Measurements from ENCODE around the gene GALNTL6.

Gene GALNTL6

DNA sequence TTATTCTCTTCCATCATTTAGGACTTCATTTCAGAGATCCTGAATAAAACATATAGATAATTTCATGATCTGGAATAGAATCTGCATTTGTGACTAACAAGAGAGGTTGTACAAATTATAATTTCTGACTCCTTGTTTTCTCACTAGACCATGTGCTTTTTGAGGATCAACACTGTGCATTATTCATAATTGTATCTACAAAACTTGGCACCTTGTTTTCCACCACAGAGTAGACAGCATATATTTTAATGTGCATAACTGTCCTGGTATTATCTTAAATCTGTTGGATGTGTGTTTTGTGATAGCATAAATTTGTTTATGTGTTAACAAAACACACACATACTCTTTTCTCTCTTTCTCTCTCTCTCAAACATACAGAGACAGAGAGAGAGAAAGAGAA lies 840.5 kb downstream of the GALNTL6 start:
- H3K9me3 Mint-ChIP-seq (ENCODE audit: low read depth): no peaks in the 10 kb centered on the region
- no peak overlapping the region for H3K4me3 Mint-ChIP-seq
- H3K27me3 Mint-ChIP-seq: no peaks in the 10 kb centered on the region
- H3K36me3 Mint-ChIP-seq: no peaks in the 10 kb centered on the region
- no peaks in the 10 kb centered on the region for H3K4me1 Mint-ChIP-seq (ENCODE audit: low read depth)
- H3K27ac Mint-ChIP-seq: no peak overlapping the region

DNA sequence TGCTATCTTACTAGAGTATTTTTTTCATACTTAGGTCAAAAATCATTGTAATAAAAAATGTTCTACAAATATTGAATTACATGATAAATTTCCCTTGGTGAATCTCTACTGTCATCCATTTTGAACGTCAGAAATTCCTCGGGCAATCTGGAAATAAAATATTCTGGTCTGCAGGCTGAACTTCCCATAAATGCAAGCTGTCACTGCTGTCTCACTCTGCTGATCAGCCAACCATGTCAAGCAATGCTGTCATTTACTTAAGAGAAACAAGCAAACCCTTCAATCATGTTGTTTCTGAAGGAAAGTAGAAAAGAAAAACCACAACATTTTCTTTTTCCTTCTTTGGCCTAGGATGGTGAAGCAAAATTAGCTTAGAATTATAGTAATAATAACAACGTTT lies 841.3 kb downstream of the GALNTL6 start:
- Mint-ChIP-seq H3K4me1 (ENCODE audit: low read depth) (no peaks in the 10 kb centered on the region), H3K36me3 (no peaks in the 10 kb centered on the region), H3K27ac (no peak overlapping the region), H3K9me3 (ENCODE audit: low read depth) (no peaks in the 10 kb centered on the region), H3K4me3 (no peak overlapping the region), H3K27me3 (no peaks in the 10 kb centered on the region)

GRCh38 chr4:172656055-172656454 lies 842.9 kb downstream of the GALNTL6 start:
- Mint-ChIP-seq H3K36me3 (no peaks in the 10 kb centered on the region), H3K4me3 (no peak overlapping the region), H3K4me1 (ENCODE audit: low read depth) (no peaks in the 10 kb centered on the region), H3K9me3 (ENCODE audit: low read depth) (no peaks in the 10 kb centered on the region), H3K27me3 (no peaks in the 10 kb centered on the region), H3K27ac (no peak overlapping the region)

GRCh38 chr4:172657081-172657480 lies 843.9 kb downstream of the GALNTL6 start:
- no peaks in the 10 kb centered on the region for H3K4me1 Mint-ChIP-seq (ENCODE audit: low read depth)
- no peaks in the 10 kb centered on the region for H3K36me3 Mint-ChIP-seq
- H3K9me3 Mint-ChIP-seq (ENCODE audit: low read depth): no peaks in the 10 kb centered on the region
- H3K27ac Mint-ChIP-seq: no peak overlapping the region
- no peak overlapping the region for H3K4me3 Mint-ChIP-seq
- no peaks in the 10 kb centered on the region for H3K27me3 Mint-ChIP-seq

- Mint-ChIP-seq H3K36me3 (no peaks in the 10 kb centered on the region), H3K27me3 (no peaks in the 10 kb centered on the region), H3K4me1 (ENCODE audit: low read depth) (no peaks in the 10 kb centered on the region), H3K4me3 (no peak overlapping the region), H3K9me3 (ENCODE audit: low read depth) (no peaks in the 10 kb centered on the region), H3K27ac (no peak overlapping the region)
Measured at GRCh38 chr4:172660251-172660650, 847.0 kb downstream of the GALNTL6 start.

GRCh38 chr4:172662113-172662512 lies 848.9 kb downstream of the GALNTL6 start:
- no peaks in the 10 kb centered on the region for H3K4me1 Mint-ChIP-seq (ENCODE audit: low read depth)
- H3K9me3 Mint-ChIP-seq (ENCODE audit: low read depth): no peaks in the 10 kb centered on the region
- no peaks in the 10 kb centered on the region for H3K27me3 Mint-ChIP-seq
- H3K36me3 Mint-ChIP-seq: no peaks in the 10 kb centered on the region
- H3K4me3 Mint-ChIP-seq: no peak overlapping the region
- H3K27ac Mint-ChIP-seq: no peak overlapping the region

GRCh38 chr4:172666711-172667368 lies 853.6 kb downstream of the GALNTL6 start:
- H3K27ac Mint-ChIP-seq: no peak overlapping the region
- H3K4me1 Mint-ChIP-seq (ENCODE audit: low read depth): no peaks in the 10 kb centered on the region
- H3K27me3 Mint-ChIP-seq: no peaks in the 10 kb centered on the region
- no peaks in the 10 kb centered on the region for H3K9me3 Mint-ChIP-seq (ENCODE audit: low read depth)
- H3K36me3 Mint-ChIP-seq: no peaks in the 10 kb centered on the region
- no peak overlapping the region for H3K4me3 Mint-ChIP-seq

DNA sequence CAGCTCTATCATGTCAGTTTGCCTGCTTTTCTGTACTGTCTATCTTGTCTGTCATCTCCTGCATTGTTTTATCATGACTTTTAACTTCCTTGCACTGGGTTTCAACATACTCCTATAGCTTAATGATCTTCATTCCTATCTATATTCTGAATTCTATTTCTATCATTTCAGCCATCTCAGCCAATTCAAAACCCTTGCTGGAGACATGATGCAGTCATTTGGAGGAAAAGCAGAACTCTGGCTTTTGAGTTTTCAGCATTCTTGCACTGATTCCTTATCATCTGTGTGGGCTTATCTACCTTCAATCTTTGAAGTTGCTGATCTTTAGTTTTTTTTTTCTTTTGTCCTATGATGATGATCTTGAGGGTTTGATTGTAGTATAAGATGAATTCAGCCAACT lies 861.6 kb downstream of the GALNTL6 start:
- no peak overlapping the region for H3K27ac Mint-ChIP-seq
- no peaks in the 10 kb centered on the region for H3K36me3 Mint-ChIP-seq
- H3K27me3 Mint-ChIP-seq: no peaks in the 10 kb centered on the region
- no peaks in the 10 kb centered on the region for H3K4me1 Mint-ChIP-seq (ENCODE audit: low read depth)
- H3K9me3 Mint-ChIP-seq (ENCODE audit: low read depth): no peaks in the 10 kb centered on the region
- H3K4me3 Mint-ChIP-seq: no peak overlapping the region

DNA sequence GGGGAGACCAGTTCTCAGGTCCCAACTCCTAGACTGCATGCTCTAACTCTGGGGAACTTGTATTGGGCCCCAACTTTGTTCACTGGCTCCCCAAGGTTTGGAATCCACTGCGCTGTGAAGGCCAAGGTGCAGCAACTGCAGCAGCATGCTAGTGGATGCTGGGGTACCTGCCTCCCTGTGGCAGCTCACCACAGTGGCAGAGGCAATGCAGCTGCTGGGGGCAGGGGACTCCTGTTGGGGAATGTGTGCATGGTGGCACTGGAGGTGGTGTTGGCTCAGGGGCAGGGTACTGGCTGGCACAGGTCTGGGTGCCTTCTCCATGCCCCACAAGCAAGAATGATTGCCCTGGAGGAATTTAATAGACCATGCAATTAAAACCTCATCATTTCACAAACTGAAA lies 862.0 kb downstream of the GALNTL6 start:
- Mint-ChIP-seq H3K27ac (no peak overlapping the region), H3K36me3 (no peaks in the 10 kb centered on the region), H3K9me3 (ENCODE audit: low read depth) (no peaks in the 10 kb centered on the region), H3K4me1 (ENCODE audit: low read depth) (no peaks in the 10 kb centered on the region), H3K4me3 (no peak overlapping the region), H3K27me3 (no peaks in the 10 kb centered on the region)

GRCh38 chr4:172680691-172681090 lies 867.5 kb downstream of the GALNTL6 start:
- Mint-ChIP-seq H3K27ac (no peak overlapping the region), H3K4me3 (no peak overlapping the region), H3K27me3 (no peaks in the 10 kb centered on the region), H3K4me1 (ENCODE audit: low read depth) (no peaks in the 10 kb centered on the region), H3K36me3 (no peaks in the 10 kb centered on the region), H3K9me3 (ENCODE audit: low read depth) (no peaks in the 10 kb centered on the region)

DNA sequence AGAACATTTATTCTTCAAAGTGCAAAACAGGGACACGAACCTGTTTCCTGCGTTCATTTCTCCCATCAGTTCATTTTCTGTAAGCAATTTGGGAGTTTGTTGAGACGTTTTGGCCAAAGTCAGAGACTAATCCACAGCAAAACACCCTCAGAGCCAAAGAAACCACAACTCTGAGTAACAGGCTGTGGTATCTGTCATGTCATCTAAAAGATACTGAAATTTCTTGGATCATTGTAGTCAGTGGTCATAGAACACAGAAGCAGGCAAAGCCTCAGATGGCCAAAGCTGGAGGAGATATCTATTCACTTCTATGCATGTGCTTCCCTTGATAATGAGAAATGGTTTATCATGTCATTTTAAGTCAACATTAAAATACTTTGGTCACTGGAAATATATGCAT lies 869.8 kb downstream of the GALNTL6 start:
- Mint-ChIP-seq H3K4me1 (ENCODE audit: low read depth) (no peaks in the 10 kb centered on the region), H3K27ac (no peak overlapping the region), H3K36me3 (no peaks in the 10 kb centered on the region), H3K4me3 (no peak overlapping the region), H3K27me3 (no peaks in the 10 kb centered on the region), H3K9me3 (ENCODE audit: low read depth) (no peaks in the 10 kb centered on the region)

GRCh38 chr4:172686021-172686420 lies 872.8 kb downstream of the GALNTL6 start:
- no peaks in the 10 kb centered on the region for H3K4me1 Mint-ChIP-seq (ENCODE audit: low read depth)
- no peaks in the 10 kb centered on the region for H3K27me3 Mint-ChIP-seq
- peaks cover 4% of the 10 kb centered on the region for H3K9me3 Mint-ChIP-seq (ENCODE audit: low read depth)

GRCh38 chr4:172688534-172688933 lies 875.3 kb downstream of the GALNTL6 start:
- Mint-ChIP-seq H3K4me1 (ENCODE audit: low read depth) (no peaks in the 10 kb centered on the region), H3K4me3 (no peak overlapping the region), H3K36me3 (no peaks in the 10 kb centered on the region), H3K27me3 (no peaks in the 10 kb centered on the region), H3K27ac (no peak overlapping the region), H3K9me3 (ENCODE audit: low read depth) (peaks cover 10% of the 10 kb centered on the region)

More at GRCh38 chr4:172686021-172686420, 872.8 kb downstream of the GALNTL6 start:
- Mint-ChIP-seq H3K27ac (no peak overlapping the region), H3K36me3 (no peaks in the 10 kb centered on the region), H3K4me3 (no peak overlapping the region)

GRCh38 chr4:172691552-172691951 lies 878.3 kb downstream of the GALNTL6 start:
- H3K4me3 Mint-ChIP-seq: no peak overlapping the region
- no peak overlapping the region for H3K27ac Mint-ChIP-seq
- H3K4me1 Mint-ChIP-seq (ENCODE audit: low read depth): no peaks in the 10 kb centered on the region
- peaks cover 21% of the 10 kb centered on the region for H3K9me3 Mint-ChIP-seq (ENCODE audit: low read depth)
- no peaks in the 10 kb centered on the region for H3K36me3 Mint-ChIP-seq
- H3K27me3 Mint-ChIP-seq: no peaks in the 10 kb centered on the region

GRCh38 chr4:172692701-172693100 lies 879.5 kb downstream of the GALNTL6 start:
- Mint-ChIP-seq H3K4me1 (ENCODE audit: low read depth) (no peaks in the 10 kb centered on the region), H3K27ac (no peak overlapping the region), H3K27me3 (no peaks in the 10 kb centered on the region), H3K36me3 (no peaks in the 10 kb centered on the region), H3K9me3 (ENCODE audit: low read depth) (peaks cover 23% of the 10 kb centered on the region), H3K4me3 (no peak overlapping the region)

GRCh38 chr4:172698256-172698655 lies 885.1 kb downstream of the GALNTL6 start:
- Mint-ChIP-seq H3K4me3 (no peak overlapping the region), H3K27me3 (no peaks in the 10 kb centered on the region), H3K27ac (no peak overlapping the region), H3K36me3 (no peaks in the 10 kb centered on the region), H3K9me3 (ENCODE audit: low read depth) (peaks cover 13% of the 10 kb centered on the region), H3K4me1 (ENCODE audit: low read depth) (no peaks in the 10 kb centered on the region)
